ENCODE data around the gene MEX3D. TPM values are rescaled to one million over a fixed set of nuclear protein-coding genes. Genes with fewer than 3 reads are reported as not detected.

MEX3D gene
- total and polyA plus RNA-seq, 7 donors, result 4.8 to 16.1 (median 10.3) TPM

GRCh38 chr19:1514986-1515721 is 53.0 kb downstream of the MEX3D start:
- H3K9me3 ChIP-seq, result no peaks in the 10 kb centered on the region
- DNase-seq, result no peak
- WGBS, 2 donors, result 62 to 69% methylated on average over 14 of the region's 14 CpGs

GRCh38 chr19:1514295-1514661 is 53.8 kb downstream of the MEX3D start:
- Histone ChIP-seq H3K4me3 (no peak overlapping the region), H3K27me3 (peaks cover 0 to 36% (median 30%) of the 10 kb centered on the region in 3 donors), H3K9me3 (no peaks in the 10 kb centered on the region), H3K4me1 (peaks cover 0 to 22% (median 15%) of the 10 kb centered on the region in 4 donors), H3K27ac (no peak overlapping the region), H3K36me3 (no peaks in the 10 kb centered on the region)
- DNase-seq, result no peak
- intact Hi-C loops (cut with DNase I), result no loop called here
- TF ChIP-seq POLR2AphosphoS5 (IDR thresholded peaks at IDR 0.05) (no peak), EP300 (IDR thresholded peaks at IDR 0.05) (no peak), POLR2A (IDR thresholded peaks at IDR 0.05) (no peak)
- TF ChIP-seq, protein P1, sequence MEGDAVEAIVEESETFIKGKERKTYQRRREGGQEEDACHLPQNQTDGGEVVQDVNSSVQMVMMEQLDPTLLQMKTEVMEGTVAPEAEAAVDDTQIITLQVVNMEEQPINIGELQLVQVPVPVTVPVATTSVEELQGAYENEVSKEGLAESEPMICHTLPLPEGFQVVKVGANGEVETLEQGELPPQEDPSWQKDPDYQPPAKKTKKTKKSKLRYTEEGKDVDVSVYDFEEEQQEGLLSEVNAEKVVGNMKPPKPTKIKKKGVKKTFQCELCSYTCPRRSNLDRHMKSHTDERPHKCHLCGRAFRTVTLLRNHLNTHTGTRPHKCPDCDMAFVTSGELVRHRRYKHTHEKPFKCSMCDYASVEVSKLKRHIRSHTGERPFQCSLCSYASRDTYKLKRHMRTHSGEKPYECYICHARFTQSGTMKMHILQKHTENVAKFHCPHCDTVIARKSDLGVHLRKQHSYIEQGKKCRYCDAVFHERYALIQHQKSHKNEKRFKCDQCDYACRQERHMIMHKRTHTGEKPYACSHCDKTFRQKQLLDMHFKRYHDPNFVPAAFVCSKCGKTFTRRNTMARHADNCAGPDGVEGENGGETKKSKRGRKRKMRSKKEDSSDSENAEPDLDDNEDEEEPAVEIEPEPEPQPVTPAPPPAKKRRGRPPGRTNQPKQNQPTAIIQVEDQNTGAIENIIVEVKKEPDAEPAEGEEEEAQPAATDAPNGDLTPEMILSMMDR (IDR thresholded peaks at IDR 0.05), result no peak
- WGBS, 2 donors, result 67 to 74% methylated on average over 10 of the region's 10 CpGs

More at GRCh38 chr19:1514986-1515721, 53.0 kb downstream of the MEX3D start:
- peaks cover 0 to 22% (median 15%) of the 10 kb centered on the region in 4 donors for H3K4me1 ChIP-seq
- no peaks in the 10 kb centered on the region for H3K36me3 ChIP-seq
- TF ChIP-seq POLR2A (IDR thresholded peaks at IDR 0.05) (no peak), EP300 (IDR thresholded peaks at IDR 0.05) (no peak), POLR2AphosphoS5 (IDR thresholded peaks at IDR 0.05) (no peak)
- TF ChIP-seq, protein P1 (IDR thresholded peaks at IDR 0.05), result no peak
- intact Hi-C loops (cut with DNase I), result no loop called here
- no peak overlapping the region for H3K4me3 ChIP-seq
- peaks cover 0 to 36% (median 30%) of the 10 kb centered on the region in 3 donors for H3K27me3 ChIP-seq
- no peak overlapping the region for H3K27ac ChIP-seq

- peaks cover 0 to 22% (median 15%) of the 10 kb centered on the region in 4 donors for H3K4me1 ChIP-seq
- WGBS, 2 donors, result 2 to 8% methylated on average over 52 of the region's 52 CpGs
- intact Hi-C loops (cut with DNase I), result no loop called here
- DNase-seq, result no peak
- peaks cover 0 to 36% (median 30%) of the 10 kb centered on the region in 3 donors for H3K27me3 ChIP-seq
- H3K9me3 ChIP-seq, result no peaks in the 10 kb centered on the region
- no peaks in the 10 kb centered on the region for H3K36me3 ChIP-seq
- TF ChIP-seq, protein P1 (IDR thresholded peaks at IDR 0.05), result peak; percentile 24 to 63 (median 52)
- TF ChIP-seq POLR2AphosphoS5 (IDR thresholded peaks at IDR 0.05), result no peak
- H3K4me3 ChIP-seq, result peak overlapping the region; percentile 25 to 60 (median 52)
- peak overlapping the region; percentile 64 to 78 (median 75) for H3K27ac ChIP-seq
These were observed 54.4 kb downstream of the MEX3D start for GRCh38 chr19:1513499-1514294.

- H3K27ac ChIP-seq, result peak within 1 kb of the TSS; percentile 64 to 78 (median 75)
- 1 to 3% methylated on average over 78 of the region's 78 CpGs for WGBS, 2 donors
- H3K36me3 ChIP-seq, result no peaks in the 10 kb centered on the region
- H3K27me3 ChIP-seq, result peaks cover 0 to 36% (median 30%) of the 10 kb centered on the region in 3 donors
- peaks cover 0 to 26% (median 21%) of the 10 kb centered on the region in 4 donors for H3K4me1 ChIP-seq
- no peak for DNase-seq
- H3K9me3 ChIP-seq, result peaks cover 0 to 4% (median 0%) of the 10 kb centered on the region in 4 donors
- TF ChIP-seq, protein P1 (IDR thresholded peaks at IDR 0.05), result no peak
- TF ChIP-seq POLR2AphosphoS5 (IDR thresholded peaks at IDR 0.05), result peak in 1 of 4 donors; percentile 12
- intact Hi-C loops (cut with DNase I), result no loop called here
- peak within 1 kb of the TSS; percentile 26 to 60 (median 52) for H3K4me3 ChIP-seq
These were observed 55.2 kb downstream of the MEX3D start, which contains the start of gene ADAMTSL5 for GRCh38 chr19:1512671-1513498. TSS of gene ADAMTSL5 (minus strand) at chr19:1513019. CDS start at chr19:1510943, 2,076 bp downstream.

Data from sigmoid colon (tissue), 7 donors.